Kidney (tissue), 14 donors: ENCODE measurements around the gene NXPE3. TPM values are rescaled to one million over a fixed set of nuclear protein-coding genes. Genes with fewer than 3 reads are reported as not detected.
A peak's percentile ranks its signal among the peaks of the same experiment; 100 is the strongest.

Experiments used
- DNase-seq, 5 donors: peaks; one replicate each; pipeline ENCODE4 v3.0.0-alpha.2; 2013 to 2020
- FAIRE-seq: peaks from 2 replicates; lab custom pipeline; 2012; peaks lifted over from hg19 to GRCh38; lab: Jason Lieb, UNC
- H3K27ac ChIP-seq, 2 donors: one replicate each; pipeline ENCODE4 v1.7.0; 2013; ENCODE audit warnings: low read depth in 2 of 2, low read length in 2 of 2, inconsistent platforms in 1 of 2
- H3K27me3 ChIP-seq: one replicate; pipeline ENCODE4 v1.7.1; 2013; ENCODE audit warnings: low read length, inconsistent platforms; ENCODE audit not compliant: control insufficient read depth, insufficient read depth
- H3K36me3 ChIP-seq, 3 donors: one replicate each; pipeline versions ENCODE4 v1.7.0 to v1.7.1; 2013; ENCODE audit warnings: low read length in 3 of 3, control low read depth in 1 of 3, inconsistent platforms in 1 of 3; ENCODE audit not compliant: insufficient read depth in 3 of 3, control insufficient read depth in 2 of 3
- H3K4me1 ChIP-seq, 3 donors: one replicate each; pipeline versions ENCODE4 v1.7.0 to v1.7.1; 2013; ENCODE audit warnings: low read length in 3 of 3, inconsistent platforms in 1 of 3, low read depth in 1 of 3; ENCODE audit not compliant: control insufficient read depth in 2 of 3, insufficient read depth in 2 of 3
- H3K4me3 ChIP-seq, 3 donors: one replicate each; pipeline versions ENCODE4 v1.7.0 to v1.8.1; 2013; ENCODE audit warnings: low read length in 3 of 3, control low read depth in 1 of 3, inconsistent platforms in 1 of 3
- H3K9ac ChIP-seq, 3 donors: one replicate each; pipeline versions ENCODE4 v1.7.0 to v1.7.1; 2013; ENCODE audit warnings: low read length in 3 of 3, control low read depth in 1 of 3, inconsistent platforms in 1 of 3
- H3K9me3 ChIP-seq, 3 donors: one replicate each; pipeline versions ENCODE4 v1.7.0 to v1.7.1; 2013; ENCODE audit warnings: low read length in 3 of 3, control low read depth in 1 of 3, inconsistent platforms in 1 of 3; ENCODE audit not compliant: control insufficient read depth in 2 of 3, insufficient read depth in 1 of 3
- CTCF ChIP-seq: IDR thresholded peaks from 3 replicates; pipeline ENCODE4 v1.5.1; 2012; ENCODE audit warnings: mild to moderate bottlenecking, moderate library complexity, borderline replicate concordance; ENCODE audit not compliant: insufficient read depth; ENCODE audit errors: extremely low read depth
- intact Hi-C: fragments of 100-400 bp; cut with DNase I; formaldehyde crosslinking; loops from one replicate; pipeline ENCODE4 v1.11.1; 2022
- polyA plus RNA-seq: library from polyadenylated mRNA; stranded (reverse); fragments of 350-450 nt; fragmentation: Illumina TruSeq; extraction: RNeasy Lipid Tissue Mini Kit (QIAGEN cat#74804); gene quantifications from one replicate; pipeline ENCODE4 v1.2.3, GENCODE V29; 2014; ENCODE audit warnings: low read depth, low replicate concordance; ENCODE audit not compliant: insufficient read depth
- total RNA-seq: library from RNA; stranded (reverse); fragmentation: NEBNext Ultra II Directional; extraction: Animal tissue kit (Norgen Biotek cat#: 25700); gene quantifications from one replicate; pipeline ENCODE4 v1.2.1, GENCODE V29; 2021
- donor health status: control.
- donor health status: control.
- donor health status: control.
- donor health status: control.
- donor health status: control.
- donor health status: DM: yes; HTN: yes; CAD: no.
- donor health status: Normal renal cell carcinoma (clear cell type).

Gene NXPE3
- total and polyA plus RNA-seq, 2 donors from 2014 or later, result 4.9 to 13.3 TPM

- Histone ChIP-seq H3K36me3 (peaks cover 2 to 12% (median 7%) of the 10 kb centered on the region in 3 donors), H3K9me3 (no peaks in the 10 kb centered on the region), H3K9ac (peak overlapping the region in 1 of 3 donors; percentile 20), H3K4me1 (no peaks in the 10 kb centered on the region), H3K27ac (peak overlapping the region; percentile 14 to 55), H3K27me3 (no peaks in the 10 kb centered on the region), H3K4me3 (peak overlapping the region in 2 of 3 donors; percentile 3 to 13)
- intact Hi-C loops, result no loop called here
- DNase-seq (no peak), FAIRE-seq (no peak)
- no peak for TF ChIP-seq CTCF
Observed at GRCh38 chr3:101784855-101785613, 6.0 kb downstream of the NXPE3 start.

- DNase-seq, result no peak
- TF ChIP-seq CTCF, result no peak
- no peaks in the 10 kb centered on the region for H3K27me3 ChIP-seq
- H3K9me3 ChIP-seq, result peaks cover 0 to 2% (median 0%) of the 10 kb centered on the region in 3 donors
- intact Hi-C loops, result no loop called here
- no peak overlapping the region for H3K27ac ChIP-seq
- H3K9ac ChIP-seq, result no peak overlapping the region
- no peak for FAIRE-seq
- no peaks in the 10 kb centered on the region for H3K4me1 ChIP-seq
- H3K36me3 ChIP-seq, result no peaks in the 10 kb centered on the region
- no peak overlapping the region for H3K4me3 ChIP-seq
Observed at GRCh38 chr3:101791778-101792177, 12.8 kb downstream of the NXPE3 start.

DNA sequence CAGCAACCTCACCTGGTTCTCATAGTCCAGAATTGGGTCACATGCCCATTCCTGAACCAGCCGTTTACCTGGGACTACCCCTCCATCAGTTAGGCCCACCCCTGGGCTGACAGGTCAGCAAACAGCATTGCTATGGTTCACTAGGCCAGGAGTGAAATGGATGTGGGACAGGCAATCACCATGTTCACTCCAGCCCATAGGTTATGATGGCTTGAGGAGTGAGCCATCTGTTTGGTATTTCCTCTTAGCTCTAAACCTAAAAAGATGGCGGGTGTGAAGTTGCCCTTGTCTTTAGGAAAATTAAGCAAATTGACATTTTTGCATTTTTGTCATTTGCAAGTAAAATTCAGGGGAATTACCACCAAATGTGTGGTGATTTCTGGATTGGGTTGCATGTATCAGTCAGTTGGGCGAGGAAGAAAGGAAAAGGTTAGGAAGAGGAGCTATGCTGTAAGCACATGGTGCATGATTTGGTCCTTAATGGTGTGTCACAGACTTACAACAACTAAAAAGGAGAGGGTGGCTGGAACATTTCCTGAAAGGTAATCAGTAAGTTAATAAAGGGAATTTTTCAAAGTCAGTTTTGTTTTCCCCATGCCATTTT, 17.2 kb downstream of the NXPE3 start:
- peaks cover 0 to 2% (median 0%) of the 10 kb centered on the region in 3 donors for H3K9me3 ChIP-seq
- H3K9ac ChIP-seq, result no peak overlapping the region
- no peaks in the 10 kb centered on the region for H3K27me3 ChIP-seq
- no peak for DNase-seq
- FAIRE-seq, result no peak
- intact Hi-C loops, result no loop called here
- H3K27ac ChIP-seq, result no peak overlapping the region
- no peaks in the 10 kb centered on the region for H3K4me1 ChIP-seq
- H3K4me3 ChIP-seq, result no peak overlapping the region
- no peaks in the 10 kb centered on the region for H3K36me3 ChIP-seq
- no peak for TF ChIP-seq CTCF
